GM04504 (cell line): Measurements from ENCODE around the gene PPA2.
"Not testable (repeated sequence)": the region's sequence is repeated elsewhere in the genome, so short reads cannot be mapped to it uniquely, and the experiment has no call there.

ENCODE experiments used
- DNase-seq: peaks from one replicate; pipeline ENCODE4 v3.0.0-alpha.2; 2012; ENCODE audit warnings: low read depth

The PPA2 gene

GRCh38 chr4:105473324-105474098 is at the start of gene PPA2:
Gene PPA2 (minus strand): TSS chr4:105474062. CDS start chr4:105474050, 12 bp downstream.
- DNase-seq: peak; percentile 60

GRCh38 chr4:105520819-105521790 is 47.2 kb upstream of the PPA2 start:
- DNase-seq: peak; percentile 16

- no peak for DNase-seq
Observed at GRCh38 chr4:105510245-105510644, 36.4 kb upstream of the PPA2 start.

- DNase-seq: no peak
Observed at GRCh38 chr4:105509714-105510113, 35.9 kb upstream of the PPA2 start.

- DNase-seq: no peak
Observed at GRCh38 chr4:105509291-105509690, 35.4 kb upstream of the PPA2 start.

- DNase-seq: no peak
Observed at GRCh38 chr4:105504744-105505143, 30.9 kb upstream of the PPA2 start.

GRCh38 chr4:105503484-105503883 is 29.6 kb upstream of the PPA2 start:
- DNase-seq: no peak

- DNase-seq: no peak
Observed at GRCh38 chr4:105496899-105497298, 23.0 kb upstream of the PPA2 start.

GRCh38 chr4:105495667-105496066 is 21.8 kb upstream of the PPA2 start:
- DNase-seq: no peak

- DNase-seq: no peak
Observed at GRCh38 chr4:105490523-105490922, 16.7 kb upstream of the PPA2 start.

- DNase-seq: no peak
Observed at GRCh38 chr4:105483840-105484239, 10.0 kb upstream of the PPA2 start.

- peak; percentile 58 for DNase-seq
Observed at GRCh38 chr4:105474099-105474518, 247 bp upstream of the PPA2 start.

- DNase-seq: no peak
Observed at GRCh38 chr4:105472871-105473323, 965 bp downstream of the PPA2 start.

- peak; percentile 46 for DNase-seq
Observed at GRCh38 chr4:105471566-105472176, 2.2 kb downstream of the PPA2 start.

- DNase-seq: no peak
Observed at GRCh38 chr4:105470766-105471165, 3.1 kb downstream of the PPA2 start.

- no peak for DNase-seq
Observed at GRCh38 chr4:105469736-105470135, 4.1 kb downstream of the PPA2 start.

- DNase-seq: no peak
Observed at GRCh38 chr4:105466580-105466979, 7.3 kb downstream of the PPA2 start.

GRCh38 chr4:105464563-105464962 is 9.3 kb downstream of the PPA2 start:
- not testable (repeated sequence) for DNase-seq

GRCh38 chr4:105462576-105462975 is 11.3 kb downstream of the PPA2 start:
- no peak for DNase-seq

GRCh38 chr4:105461621-105462382 is 12.1 kb downstream of the PPA2 start:
- DNase-seq: no peak

- DNase-seq: no peak
Observed at GRCh38 chr4:105461221-105461620, 12.6 kb downstream of the PPA2 start.

- DNase-seq: no peak
Observed at GRCh38 chr4:105460306-105460705, 13.6 kb downstream of the PPA2 start.
